GM12874 (cell line): ENCODE data around the gene TMEM238.

Experiments
- TF ChIP-seq, protein P1 (sequence below): IDR thresholded peaks from 2 replicates; pipeline ENCODE4 v1.5.1; 2011; ENCODE audit warnings: low read depth, mild to moderate bottlenecking, control low read depth, low read length, moderate library complexity; ENCODE audit not compliant: insufficient read depth

Gene TMEM238

GRCh38 chr19:55348317-55349034 is 35.6 kb downstream of the TMEM238 start:
- TF ChIP-seq, protein P1, sequence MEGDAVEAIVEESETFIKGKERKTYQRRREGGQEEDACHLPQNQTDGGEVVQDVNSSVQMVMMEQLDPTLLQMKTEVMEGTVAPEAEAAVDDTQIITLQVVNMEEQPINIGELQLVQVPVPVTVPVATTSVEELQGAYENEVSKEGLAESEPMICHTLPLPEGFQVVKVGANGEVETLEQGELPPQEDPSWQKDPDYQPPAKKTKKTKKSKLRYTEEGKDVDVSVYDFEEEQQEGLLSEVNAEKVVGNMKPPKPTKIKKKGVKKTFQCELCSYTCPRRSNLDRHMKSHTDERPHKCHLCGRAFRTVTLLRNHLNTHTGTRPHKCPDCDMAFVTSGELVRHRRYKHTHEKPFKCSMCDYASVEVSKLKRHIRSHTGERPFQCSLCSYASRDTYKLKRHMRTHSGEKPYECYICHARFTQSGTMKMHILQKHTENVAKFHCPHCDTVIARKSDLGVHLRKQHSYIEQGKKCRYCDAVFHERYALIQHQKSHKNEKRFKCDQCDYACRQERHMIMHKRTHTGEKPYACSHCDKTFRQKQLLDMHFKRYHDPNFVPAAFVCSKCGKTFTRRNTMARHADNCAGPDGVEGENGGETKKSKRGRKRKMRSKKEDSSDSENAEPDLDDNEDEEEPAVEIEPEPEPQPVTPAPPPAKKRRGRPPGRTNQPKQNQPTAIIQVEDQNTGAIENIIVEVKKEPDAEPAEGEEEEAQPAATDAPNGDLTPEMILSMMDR = no peak

- TF ChIP-seq, protein P1 = no peak
Observed at GRCh38 chr19:55347442-55348009, 36.6 kb downstream of the TMEM238 start.

DNA sequence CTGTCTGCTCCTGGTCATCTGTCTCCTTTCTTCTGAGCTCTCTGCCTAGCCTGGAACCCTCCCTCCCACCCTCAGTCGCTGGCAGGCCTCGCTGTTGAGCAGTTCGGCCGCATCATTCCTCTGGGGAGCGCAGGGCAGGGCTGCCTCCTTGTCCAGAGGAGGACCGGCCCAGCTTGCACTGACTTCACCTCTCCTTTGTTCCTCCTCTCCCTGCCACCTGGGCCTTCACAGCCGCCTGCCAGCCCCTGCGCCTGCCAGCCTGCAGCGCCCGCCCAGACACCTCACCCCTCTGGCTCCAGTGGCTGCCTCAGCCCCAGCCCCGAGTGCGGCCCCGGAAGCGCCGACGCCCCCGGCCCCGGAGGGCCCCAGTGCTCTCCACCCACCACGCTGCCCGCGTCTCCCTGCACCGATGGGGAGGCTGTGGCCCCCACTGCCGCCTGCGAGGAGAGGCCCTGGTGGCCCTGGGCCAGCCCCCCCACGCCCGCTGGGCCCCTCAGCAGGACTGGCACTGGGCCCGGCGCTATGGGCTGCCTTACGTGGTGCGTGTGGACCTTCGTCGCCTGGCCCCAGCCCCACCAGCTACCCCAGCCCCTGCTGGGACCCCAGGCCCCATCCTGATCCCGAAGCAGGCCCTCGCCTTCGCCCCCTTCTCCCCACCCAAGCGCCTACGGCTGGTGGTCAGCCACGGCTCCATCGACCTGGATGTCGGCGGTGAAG is 37.2 kb downstream of the TMEM238 start:
- TF ChIP-seq, protein P1 = no peak

- TF ChIP-seq, protein P1 = no peak
Observed at GRCh38 chr19:55345818-55346724, 38.0 kb downstream of the TMEM238 start.

GRCh38 chr19:55345101-55345817 is 38.8 kb downstream of the TMEM238 start:
- TF ChIP-seq, protein P1 = no peak

DNA sequence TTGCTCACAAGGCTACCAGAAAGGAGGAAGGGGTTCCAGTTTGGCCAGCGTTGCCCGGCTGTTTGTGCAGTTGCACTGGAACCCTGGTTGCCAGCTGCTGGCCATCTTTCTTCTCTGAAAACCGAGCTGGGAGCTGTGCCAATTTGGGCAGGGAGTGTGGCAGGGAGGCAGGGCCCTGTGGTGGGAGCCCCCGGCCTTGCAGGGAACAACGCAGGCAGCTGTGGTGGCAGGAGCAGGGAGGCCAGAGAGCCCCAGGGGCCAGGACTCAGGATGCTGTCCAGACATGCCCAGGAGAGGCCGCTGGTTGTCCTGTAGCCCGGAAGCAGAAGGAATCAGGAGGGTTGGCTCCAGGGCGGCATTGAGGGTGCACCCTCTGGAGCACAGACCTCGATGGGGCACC is 39.6 kb downstream of the TMEM238 start:
- TF ChIP-seq, protein P1 = no peak
